ENCODE measurements around the gene PTGER3.
"Not testable (repeated sequence)": the region's sequence is repeated elsewhere in the genome, so short reads cannot be mapped to it uniquely, and the experiment has no call there.

- TF ChIP-seq CTCF (conservative IDR thresholded peaks at IDR 0.05 in 1 of 2, IDR thresholded peaks at IDR 0.05 in 1 of 2; ENCODE audit: low read depth in 1 of 2, low read length in 2 of 2); EZH2 (IDR thresholded peaks at IDR 0.05; ENCODE audit: low read length, missing control alignments): not testable (repeated sequence)
Observed at GRCh38 chr1:70940398-70940797, 107.2 kb downstream of the PTGER3 start.
